Measurements from ENCODE around the gene SP140.
A peak's percentile ranks its signal among the peaks of the same experiment; 100 is the strongest.
"Not testable (repeated sequence)": the region's sequence is repeated elsewhere in the genome, so short reads cannot be mapped to it uniquely, and the experiment has no call there.

SP140 gene

DNA sequence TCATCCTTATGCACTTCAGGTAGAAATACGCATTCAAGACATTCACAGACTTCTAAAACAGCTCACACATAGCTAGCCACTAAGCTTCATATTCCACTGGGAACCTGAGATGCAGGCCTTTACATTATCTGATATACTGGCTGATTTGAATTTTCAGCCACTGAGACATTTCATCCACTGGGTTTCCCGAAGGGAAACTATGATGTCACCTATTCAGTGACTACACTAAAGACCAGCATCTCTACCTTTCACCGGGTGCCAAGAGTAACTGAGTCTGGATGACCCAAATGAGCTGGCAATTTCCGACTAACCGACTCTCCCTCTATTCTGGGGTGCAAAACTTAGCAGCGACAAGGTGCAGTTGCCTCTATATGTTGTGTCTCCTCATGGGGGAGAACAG lies 69.7 kb downstream of the SP140 start:
- DNase-seq, result no peak

DNA sequence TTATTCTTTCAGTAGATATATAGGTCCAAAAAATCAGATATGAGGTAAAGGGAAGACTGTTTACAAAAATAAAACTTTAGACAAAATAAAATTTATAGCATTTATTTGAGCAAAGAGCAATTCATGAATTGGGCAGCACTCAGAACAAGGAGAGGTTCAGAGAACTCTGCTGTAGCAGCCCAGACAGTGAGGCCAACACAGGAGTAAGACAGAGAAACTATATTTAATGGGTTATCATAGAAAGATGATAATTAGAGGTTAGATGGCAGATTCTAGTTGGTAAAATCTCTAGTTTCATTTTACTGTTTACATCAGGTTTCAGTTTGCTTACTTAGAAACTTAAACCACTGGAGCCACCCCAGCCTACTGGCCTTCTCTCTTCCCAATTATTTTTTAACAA lies 71.4 kb downstream of the SP140 start:
- no peak for DNase-seq

DNA sequence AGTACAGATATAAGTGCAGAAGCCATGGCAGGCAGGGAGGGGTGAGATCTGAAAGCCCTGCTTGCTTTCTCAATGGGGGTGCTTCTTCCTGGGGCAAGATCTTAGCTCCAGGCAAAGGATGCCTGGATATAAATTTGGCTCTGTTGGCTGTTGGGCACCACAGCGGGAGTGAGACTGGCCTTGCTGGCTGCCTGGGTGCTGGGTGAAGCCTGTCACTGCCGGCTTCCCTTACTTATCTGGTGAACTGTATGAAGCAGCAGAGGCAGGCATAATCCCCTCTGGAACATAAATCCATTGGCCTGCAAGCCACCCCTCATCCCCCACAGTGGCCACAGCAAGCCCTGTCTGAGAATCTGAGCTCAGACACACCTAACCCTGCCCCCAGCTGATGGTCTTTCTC lies 74.1 kb downstream of the SP140 start:
- no peak for DNase-seq

DNA sequence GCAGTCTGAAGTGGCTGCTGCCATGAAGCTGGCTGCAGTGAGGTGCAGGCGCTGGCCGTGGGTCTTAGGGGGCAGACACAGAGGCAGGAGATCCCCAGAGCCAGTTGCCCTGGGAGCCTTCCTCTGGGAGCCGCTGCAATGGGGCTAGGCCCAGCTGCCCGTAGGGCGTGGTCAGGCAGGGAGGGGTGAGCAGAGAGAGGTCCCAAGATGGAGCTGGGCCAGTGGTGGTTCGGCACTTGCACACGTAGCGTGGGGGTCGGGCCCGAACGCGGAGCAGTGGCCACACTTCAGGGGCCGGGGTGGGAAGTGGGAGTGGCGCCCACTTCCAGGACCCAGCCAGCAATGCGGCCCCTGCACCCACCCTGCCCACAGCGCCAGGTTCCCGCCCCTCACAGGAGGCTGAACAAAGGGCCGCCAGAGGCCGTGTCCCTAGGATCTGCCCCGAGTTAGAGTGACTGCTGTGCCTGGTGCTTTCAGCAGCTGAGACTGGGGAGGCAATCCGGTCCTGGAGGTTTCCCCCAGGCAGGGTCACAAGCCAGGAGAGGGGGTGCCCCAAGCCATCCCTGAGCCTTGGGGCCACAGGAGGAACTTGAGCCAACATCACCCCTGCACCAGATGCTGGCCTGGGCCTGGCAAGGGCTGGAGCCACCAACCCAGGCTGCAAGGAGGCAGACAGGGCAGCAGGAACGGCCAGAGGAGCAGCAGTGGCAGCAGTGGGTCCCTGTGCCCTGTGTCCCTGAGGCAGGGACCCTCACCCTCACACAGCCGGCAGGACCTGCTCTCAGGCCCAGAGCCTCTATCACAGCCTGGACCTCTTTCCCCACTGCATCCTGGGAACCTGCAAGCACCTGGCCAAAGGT lies 80.1 kb downstream of the SP140 start:
- DNase-seq, result no peak

DNA sequence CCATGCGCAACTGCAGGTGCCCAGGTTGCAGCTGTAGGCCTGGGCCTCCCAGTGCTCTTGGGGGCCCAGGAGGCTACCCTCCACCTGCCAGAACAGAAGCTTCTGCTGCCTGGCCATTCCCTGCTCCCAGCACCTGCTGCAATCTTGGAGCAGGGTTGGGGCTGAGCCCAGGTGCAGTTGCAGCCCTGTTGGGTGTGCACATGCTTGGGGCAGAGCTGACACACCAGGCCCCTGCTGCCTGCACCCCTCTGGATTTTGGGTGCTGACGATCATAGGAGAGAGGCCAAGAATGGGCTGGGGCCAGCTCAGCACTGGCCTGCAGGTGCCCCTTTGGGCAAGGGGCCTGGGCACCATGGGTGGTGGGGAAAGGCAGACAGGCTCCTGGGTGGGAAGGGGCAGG lies 80.9 kb downstream of the SP140 start:
- DNase-seq, result no peak

DNA sequence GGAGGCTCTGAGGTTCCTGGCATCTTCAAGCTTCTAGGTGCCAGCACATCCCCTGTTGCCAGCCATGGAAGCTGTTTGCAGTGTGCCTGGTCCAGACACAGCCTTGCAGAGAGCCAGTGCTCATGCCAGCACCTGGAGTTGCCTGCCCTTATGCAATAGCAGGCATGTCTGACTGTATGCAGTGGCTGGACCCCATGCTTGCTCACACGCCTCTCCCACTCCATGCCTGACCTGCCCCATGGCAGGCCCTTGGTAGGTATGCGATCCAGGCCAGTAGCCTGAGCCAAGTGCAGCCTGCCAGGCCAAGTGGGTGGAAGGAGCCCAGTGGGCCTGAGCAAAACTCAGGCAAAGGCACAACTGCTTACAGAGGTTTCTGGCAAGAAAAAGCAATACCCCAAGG lies 81.9 kb downstream of the SP140 start:
- no peak for DNase-seq

DNA sequence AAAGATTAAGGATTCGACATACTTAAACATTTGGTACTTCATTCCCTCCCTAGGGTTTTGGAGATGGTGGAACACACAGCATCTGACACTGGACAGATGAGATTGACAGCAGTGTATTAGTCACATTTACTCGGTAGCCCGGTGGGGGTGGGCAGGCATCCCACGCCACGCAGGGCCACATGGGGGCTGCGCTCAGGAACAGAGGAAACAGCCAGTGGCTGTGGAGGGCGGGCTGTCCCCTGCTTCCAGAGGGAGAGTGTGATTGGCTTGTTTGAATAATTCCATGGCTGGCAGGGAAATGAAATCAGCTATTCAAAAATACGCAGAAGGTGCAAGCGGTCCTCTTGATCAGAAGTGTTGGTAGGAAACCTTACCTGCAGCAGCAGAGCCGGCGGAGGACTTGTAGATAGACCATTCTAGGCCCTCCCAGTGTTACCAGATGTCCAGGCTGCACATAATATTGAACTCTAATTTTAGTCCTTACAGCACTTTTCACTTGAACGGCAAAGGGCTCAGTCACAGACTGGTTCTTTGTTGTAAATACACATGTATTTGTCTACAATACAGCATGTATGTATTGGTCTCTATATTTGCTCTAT lies 83.0 kb downstream of the SP140 start:
- no peak for DNase-seq

DNA sequence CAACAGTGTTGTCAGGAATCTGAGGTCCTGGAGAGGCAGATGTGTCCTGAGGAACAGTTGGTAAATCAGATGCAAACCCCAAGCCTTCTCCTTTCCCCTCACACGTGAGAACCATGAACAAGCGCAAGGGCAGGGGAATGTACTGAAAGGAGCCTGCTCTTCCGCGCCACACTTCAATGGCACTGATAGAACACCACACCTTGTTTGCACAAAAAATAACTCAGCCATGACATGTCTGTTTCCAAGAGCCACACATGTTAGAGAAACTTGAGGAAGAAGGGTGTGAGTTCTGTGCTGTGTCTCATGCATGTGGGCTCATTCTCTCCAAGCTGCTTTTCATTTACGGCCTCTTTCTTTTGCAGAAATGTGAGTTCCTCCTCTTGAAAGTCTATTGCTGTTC lies 85.3 kb downstream of the SP140 start:
- DNase-seq, result not testable (repeated sequence)

DNA sequence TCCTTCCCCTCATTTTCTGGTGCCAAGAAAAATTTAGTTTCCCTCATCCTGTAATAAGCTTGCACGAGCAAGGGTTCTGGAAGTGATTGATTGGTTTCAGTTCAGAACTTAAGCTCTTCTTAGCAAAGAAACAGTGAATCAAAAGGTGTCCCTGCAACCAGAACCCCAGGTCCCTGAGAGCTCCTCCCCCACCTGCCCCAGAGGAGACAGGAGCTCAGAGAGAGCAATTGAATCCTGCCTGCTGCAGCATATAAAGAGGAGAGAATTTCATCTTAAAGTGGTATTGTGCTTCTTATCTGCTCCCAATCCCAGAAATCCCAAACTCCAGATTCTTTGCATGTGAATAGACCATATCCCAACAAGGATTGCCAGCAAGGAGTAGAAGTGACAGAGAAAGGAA lies 86.1 kb downstream of the SP140 start:
- DNase-seq, result not testable (repeated sequence)

DNA sequence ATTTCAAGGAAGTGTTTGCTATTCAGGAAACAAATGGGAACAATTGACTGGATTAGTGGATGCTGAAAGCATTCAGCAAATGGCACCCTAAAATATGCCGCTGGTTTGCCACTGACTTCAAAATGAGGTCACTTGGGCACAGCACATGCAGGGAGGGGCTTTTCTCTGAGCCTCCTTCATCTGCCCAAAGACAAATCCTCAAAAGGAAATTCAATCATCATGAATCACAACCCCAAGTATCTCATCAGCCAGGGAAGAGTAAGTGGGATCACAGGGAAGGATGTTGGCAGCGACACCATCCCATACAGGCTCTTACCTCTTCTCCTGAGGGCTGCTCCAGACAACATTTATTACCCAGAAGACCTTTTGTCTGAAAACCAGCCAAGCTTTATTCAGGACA lies 87.1 kb downstream of the SP140 start:
- no peak for DNase-seq

DNA sequence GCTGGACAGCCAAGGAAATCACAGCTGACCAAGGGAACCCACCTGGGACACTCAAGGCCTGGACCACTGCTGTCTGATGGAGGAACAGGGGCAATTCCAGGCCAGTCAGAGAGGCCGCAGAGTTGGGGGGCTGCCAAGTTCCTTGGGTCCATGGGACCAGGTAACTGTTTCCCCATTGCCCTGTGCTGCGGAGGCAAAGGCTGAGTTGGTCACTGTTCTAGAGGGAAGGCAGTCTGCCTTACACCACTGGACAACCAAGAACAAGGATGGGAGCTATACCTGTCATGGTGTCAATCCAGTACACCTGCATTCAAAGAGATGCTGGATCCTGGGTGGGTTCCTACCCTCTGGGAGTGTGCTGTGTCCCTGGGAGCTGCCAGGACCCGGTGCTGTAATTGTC lies 91.8 kb downstream of the SP140 start:
- DNase-seq, result no peak

DNA sequence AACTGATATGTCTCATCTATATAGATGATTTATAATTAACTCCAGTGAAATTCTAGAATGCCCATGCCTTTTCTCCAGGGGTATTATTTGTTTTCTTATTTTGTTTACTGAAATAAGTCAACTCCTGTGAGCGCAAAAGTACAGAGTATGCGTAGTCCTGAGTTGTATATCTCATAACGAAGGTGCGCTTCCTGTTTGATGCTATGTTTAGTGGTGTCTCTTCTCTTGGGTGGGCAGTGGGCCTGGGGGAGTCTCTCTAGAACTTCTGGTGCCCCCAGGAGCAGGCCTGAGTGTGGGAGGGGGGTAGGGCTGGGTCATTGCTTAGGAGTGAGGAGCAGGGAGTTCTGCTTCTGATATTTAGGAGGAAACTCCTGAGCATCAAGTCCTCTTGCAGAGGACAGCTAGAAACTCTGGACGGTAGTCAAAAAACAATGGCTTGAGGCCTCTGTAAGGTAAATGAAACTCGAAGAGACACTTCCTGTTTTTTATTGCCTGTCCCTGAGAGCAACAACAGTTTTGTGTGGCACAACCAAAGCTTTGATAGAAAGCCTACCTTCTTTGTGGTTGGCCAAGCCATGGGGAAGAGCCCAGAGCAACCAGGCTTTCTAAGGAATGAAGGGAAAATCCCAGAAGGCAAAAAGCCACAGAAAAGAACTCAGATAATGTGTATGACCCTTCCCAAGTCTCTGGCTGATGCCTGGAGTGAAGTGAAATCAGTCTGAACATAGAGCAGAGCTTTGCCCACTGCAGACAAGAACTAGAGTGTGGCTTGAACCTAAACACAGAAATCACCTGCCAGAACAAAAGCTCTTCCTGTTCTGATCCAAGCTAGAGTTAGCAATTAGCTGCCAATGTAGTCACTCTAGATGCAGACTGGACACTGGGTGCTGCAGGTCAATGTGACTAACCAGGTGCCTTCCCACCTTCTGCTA lies 92.9 kb downstream of the SP140 start:
- DNase-seq, result no peak

DNA sequence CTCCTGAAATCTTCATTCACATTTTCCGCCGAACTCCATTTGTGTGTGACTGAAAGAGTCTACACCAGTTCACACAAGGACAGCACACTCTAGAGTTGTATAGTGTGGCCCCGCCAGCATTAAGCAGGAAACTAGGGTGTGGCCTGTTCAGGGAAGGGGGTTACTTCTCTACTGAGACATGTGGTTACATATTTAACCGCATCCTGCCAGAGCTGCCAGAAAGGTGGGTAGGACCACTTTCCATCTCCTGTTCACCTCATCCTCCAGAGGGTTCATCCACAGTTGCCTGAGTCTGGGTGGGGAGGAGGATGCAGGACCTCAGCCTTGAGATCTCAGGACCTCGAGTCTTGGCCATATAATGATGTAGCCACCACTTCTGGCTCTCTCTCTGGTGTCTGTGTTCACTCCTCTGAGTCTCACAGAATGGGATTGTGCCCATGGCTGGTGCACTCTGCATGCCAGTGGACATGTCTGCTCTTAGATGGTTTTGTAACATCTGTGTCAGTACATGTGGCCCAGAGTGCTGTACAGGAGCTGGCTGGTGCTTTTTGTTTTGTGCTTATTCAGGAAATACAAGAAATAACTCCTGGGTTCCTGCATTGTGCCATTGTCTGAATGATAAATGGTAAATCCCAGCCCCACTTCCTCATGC lies 93.8 kb downstream of the SP140 start:
- DNase-seq, result peak; percentile 42

DNA sequence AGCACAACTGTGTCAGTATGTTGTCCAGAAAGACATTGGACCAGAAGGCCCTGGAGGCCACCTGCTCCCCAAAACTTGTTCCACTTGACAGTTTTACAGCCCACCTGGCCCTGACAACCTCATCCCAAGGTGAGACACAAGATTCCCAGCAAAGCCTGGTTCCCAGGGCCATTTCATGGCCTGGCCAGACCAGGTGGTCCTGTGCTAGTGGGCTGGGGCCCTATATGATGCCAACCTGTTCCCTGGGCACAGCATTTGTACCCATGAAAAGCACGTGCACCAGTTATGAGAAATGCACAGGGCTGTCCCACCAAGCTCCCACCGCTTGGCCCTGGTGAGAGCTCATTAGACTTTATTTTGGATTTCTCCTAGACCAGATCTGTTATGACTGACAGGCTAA lies 95.5 kb downstream of the SP140 start:
- no peak for DNase-seq

DNA sequence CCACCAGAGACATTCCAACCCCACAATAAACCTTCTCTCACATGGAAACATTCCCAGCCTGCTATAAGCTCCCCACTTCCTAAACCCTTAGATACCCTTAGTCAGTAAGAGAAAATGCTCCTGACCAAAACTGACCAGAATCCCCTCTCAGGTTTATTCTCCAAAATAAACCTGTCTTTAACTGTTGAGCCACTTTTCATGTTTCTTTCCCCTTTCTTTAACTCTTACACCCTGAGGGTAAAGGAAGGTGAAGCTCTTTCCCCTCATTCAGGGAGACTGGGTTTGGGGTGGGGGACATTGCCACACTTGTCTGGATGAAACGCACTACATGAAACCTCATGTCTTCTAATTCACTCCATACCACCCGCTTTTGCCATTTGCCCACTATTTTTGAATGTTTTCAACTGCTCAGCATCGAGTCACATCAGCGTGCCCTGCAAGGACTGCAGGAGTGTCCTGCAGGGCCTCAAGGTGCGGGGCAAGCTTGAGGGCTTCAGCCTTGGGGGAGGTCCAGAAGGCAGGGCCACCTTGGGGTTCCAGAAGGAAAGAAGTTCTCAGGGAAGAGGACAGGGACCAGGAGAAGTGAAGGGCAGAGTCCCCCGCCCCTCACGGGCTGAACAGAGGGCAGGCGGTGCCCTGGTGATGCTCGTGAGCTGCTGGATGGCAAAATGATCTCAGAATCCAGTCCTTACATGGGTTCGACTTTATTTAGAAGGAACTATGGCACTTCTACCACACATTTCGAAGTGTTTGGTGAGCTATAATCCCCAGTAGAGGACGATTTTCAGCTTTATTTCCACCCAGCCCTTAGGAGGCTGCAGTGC lies 97.2 kb downstream of the SP140 start:
- DNase-seq, result no peak

DNA sequence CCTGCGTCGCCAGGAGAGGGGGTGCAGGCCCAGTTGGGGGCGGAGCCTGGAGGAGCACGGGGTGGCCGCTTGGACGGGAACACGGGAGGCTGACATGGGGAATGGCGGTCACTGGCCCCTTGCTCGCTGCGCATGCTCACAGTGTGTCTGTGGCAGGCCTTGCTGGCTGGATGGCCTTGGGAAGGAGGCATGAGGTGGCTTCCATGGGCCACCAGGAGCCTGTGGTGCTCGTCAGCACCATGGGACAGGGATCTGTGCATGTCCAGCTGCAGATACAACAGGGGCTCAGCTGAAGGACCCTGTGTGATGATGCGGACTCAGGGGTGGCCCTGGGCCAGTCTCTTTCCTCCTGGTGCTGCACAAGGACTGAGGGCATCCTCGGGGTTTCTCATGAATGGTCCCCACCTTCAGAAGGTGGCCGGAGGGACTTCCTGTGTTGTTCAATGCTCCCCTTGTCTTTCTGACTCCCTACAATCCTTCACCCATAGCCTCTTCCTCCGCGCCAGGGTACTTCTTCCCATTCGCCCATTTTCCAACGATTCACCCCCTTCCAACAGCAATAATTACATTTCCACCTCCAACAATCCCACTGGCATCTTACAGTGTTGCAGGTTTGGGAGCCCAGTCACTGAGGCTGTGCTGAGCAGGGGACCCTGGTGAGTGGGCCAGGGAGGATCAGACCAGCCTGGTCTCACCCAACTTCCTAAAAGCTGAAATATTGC lies 98.0 kb downstream of the SP140 start:
- DNase-seq, result no peak

DNA sequence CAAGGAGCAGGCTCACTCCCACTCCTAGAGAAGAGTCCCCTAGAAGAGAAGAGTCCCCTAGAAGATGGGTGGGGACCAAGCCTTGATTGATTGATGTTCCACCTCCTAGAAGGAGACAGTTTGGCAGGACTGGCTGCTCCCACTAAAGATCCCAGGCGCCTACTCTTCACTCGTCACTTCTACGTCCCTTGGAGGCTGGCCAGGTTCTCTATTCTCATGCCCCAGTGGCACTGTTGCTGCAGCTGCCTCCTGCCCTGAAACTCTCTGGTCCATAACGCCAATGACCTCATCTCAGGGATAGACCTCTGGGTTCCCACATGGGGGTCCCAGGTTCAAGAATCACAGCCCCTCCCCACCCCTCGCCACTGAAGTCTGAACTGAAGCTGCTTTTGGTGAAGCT lies 99.0 kb downstream of the SP140 start:
- DNase-seq, result no peak

DNA sequence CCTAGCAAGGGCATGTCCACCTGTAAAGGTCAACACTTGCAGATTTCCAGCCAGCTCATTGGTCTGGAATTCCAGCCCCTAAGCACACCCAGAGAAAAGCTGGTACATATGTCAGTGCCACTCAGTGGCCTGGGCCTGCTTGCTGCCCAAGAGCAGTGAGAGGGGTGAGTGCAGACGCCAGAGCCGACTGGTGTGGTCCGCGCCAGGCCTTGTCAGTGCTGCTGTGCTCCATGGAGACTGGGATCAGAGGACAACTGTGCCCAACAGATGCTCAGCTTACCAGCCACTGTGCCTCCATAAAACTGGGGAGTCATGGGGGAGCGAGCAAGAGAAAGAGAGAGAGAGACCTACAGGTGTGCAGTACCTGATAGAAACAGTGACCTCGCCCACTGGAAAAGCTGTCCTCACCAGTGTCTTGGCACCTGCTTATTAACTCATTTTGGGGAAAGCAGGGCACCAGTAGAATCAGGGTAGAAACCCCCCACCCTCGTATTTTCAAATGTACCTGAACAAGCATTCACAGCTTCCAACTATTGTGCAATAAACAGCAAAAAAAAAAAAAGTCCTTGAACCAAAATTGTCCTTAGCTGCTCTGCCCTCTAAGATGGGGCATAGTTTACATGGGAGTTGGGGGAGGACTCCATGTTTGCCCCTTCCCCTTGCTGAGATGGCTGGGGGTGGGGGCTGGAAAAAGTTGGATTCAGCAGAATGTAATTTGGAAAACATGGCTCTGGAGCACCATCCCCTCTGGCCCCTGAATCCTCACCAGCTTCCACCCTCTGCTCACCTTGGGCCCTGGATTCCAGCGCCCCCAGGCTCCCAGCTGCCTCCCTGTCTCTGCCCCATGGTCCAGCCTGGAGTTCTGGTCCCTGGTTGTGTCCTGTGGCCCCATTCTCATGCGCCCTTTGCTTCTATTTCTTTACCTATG lies 100.0 kb downstream of the SP140 start:
- DNase-seq, result no peak

DNA sequence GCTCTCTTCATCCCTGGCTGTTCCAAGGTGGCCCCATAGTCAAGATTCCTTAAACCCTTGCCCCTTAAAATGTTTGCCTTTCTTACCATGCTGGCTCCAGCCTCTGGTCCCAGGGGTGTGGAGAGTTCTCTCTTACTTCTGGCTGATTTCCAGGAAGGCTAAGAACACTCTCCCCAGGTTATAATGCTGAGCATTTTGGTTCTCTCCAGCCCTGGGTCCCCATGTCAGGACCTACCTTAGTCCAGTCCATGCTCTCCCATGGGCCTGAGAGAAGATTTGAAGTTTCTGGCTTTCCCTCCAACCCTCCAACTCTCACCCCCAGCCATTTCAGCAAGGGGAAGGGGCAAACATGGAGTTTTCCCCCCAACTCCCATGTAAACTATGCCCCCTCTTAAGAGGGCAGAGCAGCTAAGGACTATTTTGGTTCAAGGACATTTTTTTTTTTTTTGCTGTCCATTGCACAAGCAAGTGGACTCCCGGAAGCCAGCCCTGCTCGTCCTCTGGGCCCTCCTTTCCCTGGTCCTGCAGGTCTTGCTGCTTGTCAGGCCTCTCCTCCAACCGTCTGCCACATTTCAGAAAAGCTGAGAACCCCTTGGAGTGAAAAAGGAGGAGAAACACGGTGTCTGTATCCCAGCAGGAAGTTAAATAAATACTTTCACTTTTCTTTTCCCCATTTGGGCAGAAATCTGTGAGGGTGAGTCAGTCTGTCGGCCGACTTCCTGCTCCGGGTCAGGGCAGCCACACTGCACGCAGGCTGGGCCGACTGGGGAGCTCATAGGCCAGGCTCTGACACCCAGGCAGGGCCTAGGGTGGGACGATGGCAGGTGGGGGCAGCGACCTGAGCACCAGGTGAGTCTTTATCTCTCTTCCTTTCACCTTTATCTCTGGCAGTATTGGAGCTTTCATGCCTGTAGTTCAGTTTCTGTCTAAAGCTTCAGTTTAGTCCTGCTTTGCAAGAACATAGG lies 101.2 kb downstream of the SP140 start, which contains the start of gene SP140L:
Gene SP140L, plus strand, starts transcription at position 741 of the 965 bp plus-strand sequence. Its CDS starts 77 bp downstream, at position 818.
- DNase-seq, result peak; percentile 74
